ENCODE results near the gene USO1.

DNA sequence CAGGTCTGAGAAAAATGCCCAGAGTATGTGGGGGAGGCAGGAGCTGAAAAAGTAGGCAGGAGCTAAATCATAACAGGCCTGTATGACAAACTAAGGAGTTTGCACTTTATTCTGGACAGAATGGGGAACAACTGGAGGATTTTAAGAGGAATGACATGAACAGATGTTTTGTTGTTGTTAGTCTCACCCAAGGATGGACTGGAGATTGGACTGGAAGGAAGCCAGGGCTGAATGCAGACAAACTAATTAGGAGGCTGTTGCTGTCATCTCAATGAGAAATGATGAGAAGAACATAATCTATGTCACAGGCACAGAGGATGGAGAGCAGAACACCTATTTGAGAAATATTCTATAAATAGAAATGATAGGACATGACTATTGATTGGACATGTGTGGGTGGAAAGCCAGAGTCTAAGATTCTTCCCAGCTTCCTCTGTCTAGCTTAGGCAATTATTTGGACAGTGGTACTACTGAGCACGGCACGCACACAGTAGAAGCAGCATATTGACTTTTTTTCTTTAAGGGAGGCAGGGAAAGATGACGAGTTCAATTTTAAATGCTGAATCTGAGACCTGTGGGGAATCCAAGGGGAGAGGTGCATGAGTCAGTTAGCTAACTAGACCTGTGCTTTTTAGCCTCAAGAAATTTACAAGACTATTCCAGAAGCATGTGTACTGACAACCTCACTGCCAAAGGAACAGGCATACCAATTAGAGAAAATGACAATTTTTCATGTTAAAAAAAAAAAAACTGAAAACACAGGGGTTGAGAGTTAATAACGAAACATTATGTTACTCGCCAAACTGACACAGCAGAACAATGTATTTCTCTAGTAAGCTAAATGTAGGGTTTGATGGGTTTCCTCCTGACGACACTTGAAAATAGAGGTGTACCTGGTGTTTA is 963 bp upstream of the USO1 start:
- TF ChIP-seq, protein P1, sequence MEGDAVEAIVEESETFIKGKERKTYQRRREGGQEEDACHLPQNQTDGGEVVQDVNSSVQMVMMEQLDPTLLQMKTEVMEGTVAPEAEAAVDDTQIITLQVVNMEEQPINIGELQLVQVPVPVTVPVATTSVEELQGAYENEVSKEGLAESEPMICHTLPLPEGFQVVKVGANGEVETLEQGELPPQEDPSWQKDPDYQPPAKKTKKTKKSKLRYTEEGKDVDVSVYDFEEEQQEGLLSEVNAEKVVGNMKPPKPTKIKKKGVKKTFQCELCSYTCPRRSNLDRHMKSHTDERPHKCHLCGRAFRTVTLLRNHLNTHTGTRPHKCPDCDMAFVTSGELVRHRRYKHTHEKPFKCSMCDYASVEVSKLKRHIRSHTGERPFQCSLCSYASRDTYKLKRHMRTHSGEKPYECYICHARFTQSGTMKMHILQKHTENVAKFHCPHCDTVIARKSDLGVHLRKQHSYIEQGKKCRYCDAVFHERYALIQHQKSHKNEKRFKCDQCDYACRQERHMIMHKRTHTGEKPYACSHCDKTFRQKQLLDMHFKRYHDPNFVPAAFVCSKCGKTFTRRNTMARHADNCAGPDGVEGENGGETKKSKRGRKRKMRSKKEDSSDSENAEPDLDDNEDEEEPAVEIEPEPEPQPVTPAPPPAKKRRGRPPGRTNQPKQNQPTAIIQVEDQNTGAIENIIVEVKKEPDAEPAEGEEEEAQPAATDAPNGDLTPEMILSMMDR (IDR thresholded peaks at IDR 0.05) = no peak
- no peak for TF ChIP-seq POLR2A (IDR thresholded peaks at IDR 0.05)

Data from testis (tissue), 2 donors.